Measurements from ENCODE around the gene KRT23. TPM values are rescaled to one million over a fixed set of nuclear protein-coding genes. Genes with fewer than 3 reads are reported as not detected.

The KRT23 gene
- total RNA-seq, 1 experiment from 2014 or later: 19.0 TPM

- no peaks in the 10 kb centered on the region for H3K79me2 ChIP-seq (ENCODE audit: insufficient read depth, low read length)
- intact Hi-C loops (cut with micrococcal nuclease): no loop called here
- H3K4me1 ChIP-seq (ENCODE audit: control insufficient read depth in 1 of 2, insufficient read depth in 2 of 2, low read length in 2 of 2): peaks cover 23 to 54% of the 10 kb centered on the region in 2 experiments
- no TSS peak for BruUV-seq (replicated peaks)
- H3K9ac ChIP-seq (ENCODE audit: low read length): no peak overlapping the region
- no peak for TF ChIP-seq POLR2A (IDR thresholded peaks at IDR 0.05; ENCODE audit: borderline replicate concordance, extremely low read depth, insufficient read depth, insufficient read length)
- TF ChIP-seq SIN3A (IDR thresholded peaks at IDR 0.05; ENCODE audit: low read depth): no peak
- no peak for TF ChIP-seq RAD21 (IDR thresholded peaks at IDR 0.05; ENCODE audit: low read depth)
- TF ChIP-seq FOSL1 (IDR thresholded peaks at IDR 0.05; ENCODE audit: low read depth): no peak
- no peak for TF ChIP-seq EZH2phosphoT487 (IDR thresholded peaks at IDR 0.05; ENCODE audit: borderline replicate concordance)
- TF ChIP-seq ELF1 (IDR thresholded peaks at IDR 0.05; ENCODE audit: borderline replicate concordance, low read depth): no peak
- H3K9me2 ChIP-seq (ENCODE audit: insufficient read depth): no peaks in the 10 kb centered on the region
- H4K20me1 ChIP-seq (ENCODE audit: insufficient read depth): no peaks in the 10 kb centered on the region
- no peak overlapping the region for H3K27ac ChIP-seq (ENCODE audit: low read depth, low read length)
- ChIA-PET RAD21 (ENCODE audit: low non-redundant PET in 1 of 2, low total read pairs in 2 of 2, uncharacterized antibody in 2 of 2, unreplicated experiment in 2 of 2) (no interaction called here), CTCF (no interaction called here), POLR2A (no interaction called here)
- H3K9me3 ChIP-seq (ENCODE audit: control insufficient read depth in 1 of 2, insufficient read depth in 1 of 2, low read depth in 1 of 2, low read length in 2 of 2): peaks cover 0 to 4% of the 10 kb centered on the region in 2 experiments; a peak in 1 of 4 replicates
- no peaks in the 10 kb centered on the region for H3K27me3 ChIP-seq (ENCODE audit: insufficient read depth, low read length)
- H3K4me3 ChIP-seq (replicated peaks in 1 of 2; ENCODE audit: low read depth in 1 of 2, low read length in 2 of 2): no peak overlapping the region
- no peak for ATAC-seq
- 0 out of 4 replicates have a peak, but pooled peaks cover 0 to 10% of the 10 kb centered on the region in 2 experiments for H3K36me3 ChIP-seq (ENCODE audit: control insufficient read depth in 1 of 2, insufficient read depth in 2 of 2, low read length in 2 of 2)
- H3K4me2 ChIP-seq (ENCODE audit: low read length): no peak overlapping the region
- DNase-seq (ENCODE audit: low read depth, low spot score): no peak
- H2AFZ ChIP-seq (ENCODE audit: low read depth, low read length, poor library complexity, severe bottlenecking): no peak overlapping the region
These were observed 5.1 kb upstream of the KRT23 start for GRCh38 chr17:40942553-40942952.

- Histone ChIP-seq H3K27me3 (ENCODE audit: insufficient read depth, low read length) (no peaks in the 10 kb centered on the region), H3K79me2 (ENCODE audit: insufficient read depth, low read length) (no peaks in the 10 kb centered on the region), H3K9ac (ENCODE audit: low read length) (no peak overlapping the region), H3K4me1 (ENCODE audit: control insufficient read depth in 1 of 2, insufficient read depth in 2 of 2, low read length in 2 of 2) (peaks cover 38 to 55% of the 10 kb centered on the region in 2 experiments), H3K4me3 (replicated peaks in 1 of 2; ENCODE audit: low read depth in 1 of 2, low read length in 2 of 2) (no peak overlapping the region), H3K9me2 (ENCODE audit: insufficient read depth) (no peaks in the 10 kb centered on the region), H3K27ac (ENCODE audit: low read depth, low read length) (no peak overlapping the region; the same call in 1 of the 2 replicates), H3K4me2 (ENCODE audit: low read length) (no peak overlapping the region), H2AFZ (ENCODE audit: low read depth, low read length, poor library complexity, severe bottlenecking) (no peak overlapping the region), H3K9me3 (ENCODE audit: control insufficient read depth in 1 of 2, insufficient read depth in 1 of 2, low read depth in 1 of 2, low read length in 2 of 2) (peaks cover 0 to 4% of the 10 kb centered on the region in 2 experiments; a peak in 1 of 4 replicates), H4K20me1 (ENCODE audit: insufficient read depth) (no peaks in the 10 kb centered on the region), H3K36me3 (ENCODE audit: control insufficient read depth in 1 of 2, insufficient read depth in 2 of 2, low read length in 2 of 2) (0 out of 4 replicates have a peak, but pooled peaks cover 0 to 10% of the 10 kb centered on the region in 2 experiments)
- TF ChIP-seq RAD21 (IDR thresholded peaks at IDR 0.05; ENCODE audit: low read depth) (no peak), CEBPB (IDR thresholded peaks at IDR 0.05; ENCODE audit: low read depth) (no peak), FOSL1 (IDR thresholded peaks at IDR 0.05; ENCODE audit: low read depth) (no peak), SP1 (IDR thresholded peaks at IDR 0.05; ENCODE audit: low read depth) (no peak), TCF7L2 (IDR thresholded peaks at IDR 0.05; ENCODE audit: borderline replicate concordance, extremely low read depth, insufficient read depth, insufficient read length) (no peak), ELF1 (IDR thresholded peaks at IDR 0.05; ENCODE audit: borderline replicate concordance, low read depth) (no peak), EGR1 (IDR thresholded peaks at IDR 0.05; ENCODE audit: low read depth) (no peak)
- ATAC-seq (no peak), DNase-seq (ENCODE audit: low read depth, low spot score) (no peak)
- ChIA-PET POLR2A (no interaction called here), RAD21 (ENCODE audit: low non-redundant PET in 1 of 2, low total read pairs in 2 of 2, uncharacterized antibody in 2 of 2, unreplicated experiment in 2 of 2) (no interaction called here), CTCF (no interaction called here)
- no TSS peak for BruUV-seq (replicated peaks)
- intact Hi-C loops (cut with micrococcal nuclease): no loop called here
These were observed 2.8 kb upstream of the KRT23 start for GRCh38 chr17:40940266-40940665.

All from HCT116 (cell line).